Glutamatergic neuron (in vitro differentiated cells): ENCODE measurements around the gene RNF5. TPM values are rescaled to one million over a fixed set of nuclear protein-coding genes. Genes with fewer than 3 reads are reported as not detected.
"Not testable (repeated sequence)": the region's sequence is repeated elsewhere in the genome, so short reads cannot be mapped to it uniquely, and the experiment has no call there.

Experiments used
- DNase-seq: peaks from one replicate; pipeline ENCODE4 v3.0.0; 2022
- H3K27ac Mint-ChIP-seq: one replicate; pipeline ENCODE4 v1.8.0; 2020; ENCODE audit warnings: mild to moderate bottlenecking, mixed read lengths, inconsistent platforms; ENCODE audit not compliant: unreplicated experiment
- H3K27me3 Mint-ChIP-seq: one replicate; pipeline ENCODE4 v1.8.0; 2020; ENCODE audit warnings: mild to moderate bottlenecking, moderate library complexity, mixed read lengths, inconsistent platforms; ENCODE audit not compliant: unreplicated experiment
- H3K36me3 Mint-ChIP-seq: one replicate; pipeline ENCODE4 v1.8.0; 2020; ENCODE audit warnings: mild to moderate bottlenecking, mixed read lengths, inconsistent platforms; ENCODE audit not compliant: unreplicated experiment
- H3K4me1 Mint-ChIP-seq: one replicate; pipeline ENCODE4 v1.8.0; 2020; ENCODE audit warnings: mild to moderate bottlenecking, low read depth, mixed read lengths, inconsistent platforms; ENCODE audit not compliant: unreplicated experiment
- H3K4me3 Mint-ChIP-seq: one replicate; pipeline ENCODE4 v1.8.0; 2020; ENCODE audit warnings: mild to moderate bottlenecking, mixed read lengths, inconsistent platforms; ENCODE audit not compliant: unreplicated experiment
- H3K9me3 Mint-ChIP-seq: one replicate; pipeline ENCODE4 v1.8.0; 2020; ENCODE audit warnings: mild to moderate bottlenecking, moderate library complexity, mixed read lengths, inconsistent platforms; ENCODE audit not compliant: unreplicated experiment
- total RNA-seq: library from RNA; stranded (reverse); fragmentation: NEBNext Ultra II Directional; extraction: Animal tissue kit (Norgen Biotek cat#: 25700); gene quantifications from one replicate; pipeline ENCODE4 v1.2.1, GENCODE V29; 2021; ENCODE audit not compliant: unreplicated experiment
- TF ChIP-seq, protein P1 (sequence below): fragments of 200-600 bp; sonication (generic); IDR thresholded peaks from one replicate; pipeline ENCODE4 v1.5.0; 2021; ENCODE audit not compliant: partially characterized antibody, unreplicated experiment

The RNF5 gene
- total RNA-seq, 1 donor from 2014 or later: 103 TPM

DNA sequence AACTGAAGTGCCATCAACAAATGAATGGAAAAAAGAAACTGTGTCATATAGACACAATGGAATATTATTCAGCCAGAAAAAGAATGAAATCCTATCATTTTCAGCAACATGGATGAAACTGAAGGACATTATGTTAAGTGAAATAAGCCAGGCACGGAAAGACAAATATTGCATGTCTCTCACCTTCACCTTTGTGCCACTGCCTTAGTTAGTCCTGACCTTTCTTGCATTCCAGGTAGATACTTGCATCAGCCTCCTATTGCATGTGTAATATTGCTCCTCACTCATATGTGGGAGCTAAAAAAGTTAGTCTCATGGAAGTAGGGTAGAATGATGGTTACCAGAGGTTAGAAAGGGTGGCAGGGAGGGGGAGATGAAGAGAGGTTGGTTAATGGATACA lies 30.8 kb downstream of the RNF5 start:
- Mint-ChIP-seq H3K36me3 (no peaks in the 10 kb centered on the region), H3K4me1 (no peaks in the 10 kb centered on the region), H3K27me3 (peaks cover 7% of the 10 kb centered on the region), H3K9me3 (peaks cover 5% of the 10 kb centered on the region), H3K27ac (no peak overlapping the region), H3K4me3 (no peak overlapping the region)
- TF ChIP-seq, protein P1, sequence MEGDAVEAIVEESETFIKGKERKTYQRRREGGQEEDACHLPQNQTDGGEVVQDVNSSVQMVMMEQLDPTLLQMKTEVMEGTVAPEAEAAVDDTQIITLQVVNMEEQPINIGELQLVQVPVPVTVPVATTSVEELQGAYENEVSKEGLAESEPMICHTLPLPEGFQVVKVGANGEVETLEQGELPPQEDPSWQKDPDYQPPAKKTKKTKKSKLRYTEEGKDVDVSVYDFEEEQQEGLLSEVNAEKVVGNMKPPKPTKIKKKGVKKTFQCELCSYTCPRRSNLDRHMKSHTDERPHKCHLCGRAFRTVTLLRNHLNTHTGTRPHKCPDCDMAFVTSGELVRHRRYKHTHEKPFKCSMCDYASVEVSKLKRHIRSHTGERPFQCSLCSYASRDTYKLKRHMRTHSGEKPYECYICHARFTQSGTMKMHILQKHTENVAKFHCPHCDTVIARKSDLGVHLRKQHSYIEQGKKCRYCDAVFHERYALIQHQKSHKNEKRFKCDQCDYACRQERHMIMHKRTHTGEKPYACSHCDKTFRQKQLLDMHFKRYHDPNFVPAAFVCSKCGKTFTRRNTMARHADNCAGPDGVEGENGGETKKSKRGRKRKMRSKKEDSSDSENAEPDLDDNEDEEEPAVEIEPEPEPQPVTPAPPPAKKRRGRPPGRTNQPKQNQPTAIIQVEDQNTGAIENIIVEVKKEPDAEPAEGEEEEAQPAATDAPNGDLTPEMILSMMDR: no peak
- no peak for DNase-seq

DNA sequence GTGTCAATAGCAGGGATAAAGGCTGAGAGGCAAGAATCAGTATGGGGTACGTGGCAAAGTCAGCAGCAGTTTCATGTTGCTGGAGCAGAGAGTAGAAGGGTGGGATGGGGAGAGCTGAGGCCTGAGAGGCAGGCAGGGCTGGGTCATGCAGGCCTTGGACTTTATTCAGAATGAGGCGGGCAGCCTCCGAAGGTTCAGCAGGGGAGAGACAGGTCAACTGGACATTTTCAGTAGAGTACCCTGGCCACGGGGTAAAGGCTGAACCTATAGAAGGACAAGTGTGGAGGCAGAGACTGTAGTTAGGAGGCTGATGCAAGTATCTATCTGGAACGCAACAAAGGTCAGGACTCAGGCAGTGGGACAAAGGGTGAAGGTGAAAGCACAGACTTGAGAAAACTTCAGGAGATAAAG lies 32.0 kb downstream of the RNF5 start:
- no peak for DNase-seq
- peaks cover 3% of the 10 kb centered on the region for H3K9me3 Mint-ChIP-seq
- peaks cover 7% of the 10 kb centered on the region for H3K27me3 Mint-ChIP-seq
- no peak overlapping the region for H3K4me3 Mint-ChIP-seq
- H3K27ac Mint-ChIP-seq: no peak overlapping the region
- no peaks in the 10 kb centered on the region for H3K4me1 Mint-ChIP-seq
- no peaks in the 10 kb centered on the region for H3K36me3 Mint-ChIP-seq
- TF ChIP-seq, protein P1: no peak

DNA sequence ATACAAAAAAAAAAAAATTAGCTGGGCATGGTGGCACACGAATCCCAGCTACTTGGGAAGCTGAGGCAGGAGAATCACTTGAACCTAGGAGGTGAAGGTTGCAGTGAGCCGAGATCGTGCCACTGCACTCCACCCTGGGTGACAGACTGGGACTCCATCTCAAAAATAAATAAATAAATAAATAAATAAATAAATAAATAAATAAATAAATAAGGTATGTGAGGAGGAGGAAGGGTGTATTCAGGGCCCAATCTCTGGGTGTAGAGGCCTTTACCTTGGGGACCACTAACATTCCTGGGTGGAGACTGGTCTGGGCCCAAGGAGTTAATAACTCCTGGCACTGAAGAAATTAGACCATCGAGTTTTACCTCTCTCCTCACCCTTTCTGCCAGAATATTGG lies 33.2 kb downstream of the RNF5 start:
- not testable (repeated sequence) for H3K9me3 Mint-ChIP-seq, H3K27me3 Mint-ChIP-seq, H3K4me1 Mint-ChIP-seq, H3K27ac Mint-ChIP-seq, H3K36me3 Mint-ChIP-seq, DNase-seq, H3K4me3 Mint-ChIP-seq

DNA sequence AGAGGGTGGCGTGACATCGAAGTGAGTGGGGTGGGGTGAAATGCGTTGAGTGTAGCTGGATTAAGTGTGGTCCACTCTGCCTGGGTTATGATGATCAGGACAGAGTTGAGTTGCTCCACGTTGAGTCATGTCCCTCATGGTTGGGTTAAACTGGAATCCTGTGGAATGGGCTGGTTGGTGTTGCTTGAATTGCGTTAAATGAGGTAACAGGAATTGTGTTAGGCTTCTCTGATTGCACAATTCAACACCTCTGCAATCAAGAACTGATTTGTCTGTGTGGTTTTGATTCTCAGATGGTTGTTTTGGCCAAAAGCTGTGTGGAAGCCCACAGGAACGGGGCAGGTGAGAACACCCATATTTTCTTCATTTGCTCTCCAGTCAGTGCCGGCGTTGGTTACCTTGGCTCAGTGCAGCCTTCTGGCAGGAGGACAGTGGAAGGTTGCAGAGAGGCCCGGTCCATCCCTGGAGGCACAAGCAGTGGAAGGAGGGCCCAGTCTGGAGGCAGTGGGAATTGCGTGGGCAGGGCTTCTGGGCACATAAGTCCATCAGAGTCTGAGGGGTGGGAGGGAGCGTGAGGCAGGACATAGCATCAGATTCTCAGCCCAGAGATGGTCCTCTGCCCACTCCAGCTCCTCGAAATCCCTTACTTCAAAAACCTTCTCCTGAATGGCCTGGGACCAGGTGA lies 34.0 kb downstream of the RNF5 start:
- TF ChIP-seq, protein P1: no peak
- Mint-ChIP-seq H3K9me3 (no peaks in the 10 kb centered on the region), H3K36me3 (no peaks in the 10 kb centered on the region), H3K4me1 (no peaks in the 10 kb centered on the region), H3K4me3 (no peak overlapping the region), H3K27ac (no peak overlapping the region), H3K27me3 (peaks cover 8% of the 10 kb centered on the region)
- DNase-seq: no peak

DNA sequence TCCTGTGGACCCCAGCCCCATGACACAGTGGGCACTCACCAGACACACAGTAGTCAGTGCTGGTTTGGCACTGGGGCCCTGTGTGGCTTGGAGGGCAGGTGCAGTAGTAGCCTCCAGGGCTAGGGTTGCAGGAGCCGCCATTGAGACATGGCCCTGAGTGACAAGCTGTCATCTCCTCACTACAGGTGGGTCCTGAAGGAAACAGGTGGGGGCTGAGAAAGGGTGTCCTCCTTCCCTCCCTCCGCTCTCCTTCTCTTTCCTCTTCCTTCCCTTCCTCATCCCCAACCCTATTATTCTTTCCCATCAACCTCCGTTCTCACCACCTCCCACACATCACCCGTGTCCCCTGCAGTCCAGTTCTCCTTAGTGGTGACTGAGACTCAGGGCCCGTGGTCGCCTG lies 35.4 kb downstream of the RNF5 start:
- H3K9me3 Mint-ChIP-seq: no peaks in the 10 kb centered on the region

More for the DNA sequence above, 35.4 kb downstream of the RNF5 start:
- Mint-ChIP-seq H3K4me3 (no peak overlapping the region), H3K27me3 (peaks cover 8% of the 10 kb centered on the region), H3K36me3 (peaks cover 3% of the 10 kb centered on the region), H3K27ac (no peak overlapping the region), H3K4me1 (no peaks in the 10 kb centered on the region)
- no peak for DNase-seq
- TF ChIP-seq, protein P1: no peak
